HL-60 (cell line): ENCODE data around the gene ESCO1.

ENCODE experiments used
- CTCF ChIP-seq: IDR thresholded peaks from one replicate; pipeline ENCODE4 v1.5.1; 2011; ENCODE audit warnings: low read length, control low read depth, inconsistent platforms; ENCODE audit not compliant: insufficient read depth
- GABPA ChIP-seq: IDR thresholded peaks from 2 replicates; pipeline ENCODE4 v1.6.1; 2012; ENCODE audit warnings: low read depth
- POLR2AphosphoS5 ChIP-seq: IDR thresholded peaks from 2 replicates; pipeline ENCODE4 v1.6.1; 2012; ENCODE audit warnings: low read depth
- REST ChIP-seq: IDR thresholded peaks from 2 replicates; pipeline ENCODE4 v1.6.1; 2012; ENCODE audit warnings: low read depth; ENCODE audit not compliant: insufficient replicate concordance
- SPI1 ChIP-seq: IDR thresholded peaks from 2 replicates; pipeline ENCODE4 v1.6.1; 2012; ENCODE audit warnings: low read depth, mild to moderate bottlenecking, borderline replicate concordance

- no peak for TF ChIP-seq CTCF
- TF ChIP-seq POLR2AphosphoS5: no peak
- TF ChIP-seq GABPA: no peak
- TF ChIP-seq REST: no peak
- no peak for TF ChIP-seq SPI1
Measured at GRCh38 chr18:21557607-21558253, 42.8 kb downstream of the ESCO1 start.
